Measurements from ENCODE around the gene CUL5. TPM values are rescaled to one million over a fixed set of nuclear protein-coding genes. Genes with fewer than 3 reads are reported as not detected.
A peak's percentile ranks its signal among the peaks of the same experiment; 100 is the strongest.

The CUL5 gene
- polyA plus RNA-seq, 1 of the 3 experiments (the other 2 are of a cell fraction) = 8.0 TPM

- H3K9me3 ChIP-seq = no peaks in the 10 kb centered on the region
- TF ChIP-seq TEAD4 (IDR thresholded peaks at IDR 0.05; ENCODE audit: borderline replicate concordance, insufficient read depth) = no peak
- no peaks in the 10 kb centered on the region for H3K79me2 ChIP-seq (ENCODE audit: insufficient read depth)
- H3K9ac ChIP-seq = no peak overlapping the region
- no peak overlapping the region for H3K4me2 ChIP-seq
- H3K4me3 ChIP-seq (ENCODE audit: low read depth in 2 of 2, low read length in 1 of 2) = no peak overlapping the region
- no peaks in the 10 kb centered on the region for H3K9me2 ChIP-seq
- POLR2A ChIA-PET = no interaction called here
- H3F3A ChIP-seq (replicated peaks; ENCODE audit: insufficient read depth) = no peaks in the 10 kb centered on the region
- CTCF ChIA-PET = interaction anchor here (0.7 kb wide), 1 partner anchor 19 kb away, joined by 3 read pairs; no protein-coding TSS in a partner anchor
- H3K36me3 ChIP-seq (replicated peaks in 1 of 2; ENCODE audit: control insufficient read depth in 1 of 2, insufficient read depth in 2 of 2, low read length in 1 of 2) = no peaks in the 10 kb centered on the region
- no peak overlapping the region for H2AFZ ChIP-seq (ENCODE audit: low read depth)
- H3K4me1 ChIP-seq (ENCODE audit: control insufficient read depth in 1 of 2, insufficient read depth in 2 of 2, low read depth in 1 of 2, low read length in 1 of 2) = no peaks in the 10 kb centered on the region
- no peak for DNase-seq
- H3K27me3 ChIP-seq (ENCODE audit: insufficient read depth) = no peaks in the 10 kb centered on the region
- WGBS (ENCODE audit: low lambda C conversion rate) = 69% methylated on average over 1 of the region's 1 CpG
- no peaks in the 10 kb centered on the region for H4K20me1 ChIP-seq (ENCODE audit: insufficient read depth)
- H3K27ac ChIP-seq (ENCODE audit: low read depth in 2 of 2, low read length in 1 of 2) = no peak overlapping the region
These were observed 35.1 kb upstream of the CUL5 start for GRCh38 chr11:107973641-107974040.

GRCh38 chr11:107988397-107989158 lies 20.1 kb upstream of the CUL5 start:
- 68% methylated on average over 5 of the region's 5 CpGs for WGBS (ENCODE audit: low lambda C conversion rate)
- H3K9me2 ChIP-seq = no peaks in the 10 kb centered on the region
- peak overlapping the region in 1 of 2 experiments; percentile 17; a peak in 1 of 4 replicates for H3K27ac ChIP-seq (ENCODE audit: low read depth in 2 of 2, low read length in 1 of 2)
- DNase-seq = no peak
- no peak overlapping the region for H2AFZ ChIP-seq (ENCODE audit: low read depth)
- H3K9ac ChIP-seq = no peak overlapping the region
- H3K4me1 ChIP-seq (ENCODE audit: control insufficient read depth in 1 of 2, insufficient read depth in 2 of 2, low read depth in 1 of 2, low read length in 1 of 2) = no peaks in the 10 kb centered on the region; a peak in 2 of 4 replicates
- H3K79me2 ChIP-seq (ENCODE audit: insufficient read depth) = no peaks in the 10 kb centered on the region
- no peaks in the 10 kb centered on the region for H3K9me3 ChIP-seq
- CTCF ChIA-PET = interaction anchor here (0.7 kb wide), 1 partner anchor 162 kb away, joined by 3 read pairs; no protein-coding TSS in a partner anchor
- H3K4me3 ChIP-seq (ENCODE audit: low read depth in 2 of 2, low read length in 1 of 2) = no peak overlapping the region
- H3K27me3 ChIP-seq (ENCODE audit: insufficient read depth) = no peaks in the 10 kb centered on the region
- H3F3A ChIP-seq (replicated peaks; ENCODE audit: insufficient read depth) = no peaks in the 10 kb centered on the region
- no peaks in the 10 kb centered on the region for H4K20me1 ChIP-seq (ENCODE audit: insufficient read depth)
- TF ChIP-seq GATA2 (CRISPR knock-in tag; IDR thresholded peaks at IDR 0.05) (no peak), RXRA (IDR thresholded peaks at IDR 0.05; ENCODE audit: borderline replicate concordance, low read depth) (no peak), MEF2A (IDR thresholded peaks at IDR 0.05; ENCODE audit: borderline replicate concordance, low read depth) (no peak), CHD2 (IDR thresholded peaks at IDR 0.05; ENCODE audit: low read length, partially characterized antibody) (no peak), NFIC (IDR thresholded peaks at IDR 0.05; ENCODE audit: borderline replicate concordance) (no peak), USF2 (IDR thresholded peaks at IDR 0.05; ENCODE audit: borderline replicate concordance, low read depth, low read length) (no peak), TAF1 (IDR thresholded peaks at IDR 0.05; ENCODE audit: borderline replicate concordance, low read depth, low read length) (no peak), RAD21 (IDR thresholded peaks at IDR 0.05; ENCODE audit: low read length) (no peak), TEAD4 (IDR thresholded peaks at IDR 0.05; ENCODE audit: borderline replicate concordance, insufficient read depth) (no peak), EZH2phosphoT487 (IDR thresholded peaks at IDR 0.05; ENCODE audit: borderline replicate concordance, low read depth) (no peak)
- POLR2A ChIA-PET = no interaction called here
- no peaks in the 10 kb centered on the region for H3K36me3 ChIP-seq (replicated peaks in 1 of 2; ENCODE audit: control insufficient read depth in 1 of 2, insufficient read depth in 2 of 2, low read length in 1 of 2)
- H3K4me2 ChIP-seq = no peak overlapping the region
